ENCODE data around the gene LMNTD2.

LMNTD2 gene

DNA sequence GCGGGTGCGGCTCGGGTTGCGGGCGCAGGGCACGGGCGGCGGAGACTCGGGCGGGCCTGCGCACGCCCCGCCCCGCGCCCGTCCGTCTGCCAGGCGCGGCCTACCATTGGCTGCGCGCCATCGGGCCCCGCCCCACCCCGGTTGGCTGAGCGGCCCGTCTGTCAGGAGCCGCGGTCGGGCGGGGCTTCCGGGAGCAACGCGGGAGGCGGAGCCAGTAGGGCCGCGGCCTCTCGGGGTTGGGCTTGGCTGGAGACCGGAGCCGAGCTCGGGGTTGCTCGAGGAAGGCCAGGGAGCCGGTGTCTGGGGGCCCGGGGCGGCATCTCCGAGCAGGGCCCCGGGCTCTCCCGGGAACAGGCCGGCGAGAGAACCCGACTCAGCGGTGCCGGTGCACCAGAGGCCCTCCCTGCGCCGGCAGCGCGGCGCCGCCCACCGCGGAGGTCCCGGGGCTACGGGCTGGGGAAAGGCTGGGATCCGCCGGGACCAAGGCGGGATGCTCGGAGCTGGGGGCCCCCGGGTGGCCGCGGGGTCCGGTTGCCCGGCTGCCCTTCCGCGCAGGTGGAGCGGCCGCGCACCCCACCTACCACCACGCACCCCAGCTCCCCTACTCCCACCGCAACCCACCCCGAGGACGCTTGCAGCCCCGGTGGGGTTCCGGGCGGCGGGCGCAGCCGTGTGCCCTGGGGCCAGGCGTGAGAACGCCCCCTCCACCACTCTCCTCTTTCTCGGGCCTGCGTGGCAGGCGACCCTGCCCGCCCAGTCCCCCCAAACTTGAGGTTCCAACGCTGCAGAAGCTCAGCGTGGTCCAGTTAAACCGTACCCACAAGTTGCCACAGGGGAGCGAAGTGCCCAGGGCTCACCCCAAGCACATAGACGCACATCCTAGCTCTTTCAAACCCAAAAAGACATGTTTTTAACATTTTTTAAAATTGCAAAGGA lies 24.8 kb downstream of the LMNTD2 start, which contains the start of gene HRAS:
Gene HRAS, minus strand, starts transcription at position 58 of the 936 bp plus-strand sequence.
- peak within 1 kb of the TSS; percentile 76 for H3K4me3 ChIP-seq (ENCODE audit: low read length)
- H3K36me3 ChIP-seq (ENCODE audit: control insufficient read depth, insufficient read depth, low read length), result no peaks in the 10 kb centered on the region
- H2AK5ac ChIP-seq (ENCODE audit: low read length), result peak within 1 kb of the TSS; percentile 69
- H2BK5ac ChIP-seq (ENCODE audit: low read length), result no peak within 1 kb of the TSS
- WGBS (ENCODE audit: extremely low coverage, insufficient coverage, low lambda C conversion rate), result no CpG with 5 or more reads among the region's 97 CpGs
- H2BK120ac ChIP-seq (ENCODE audit: low read depth, low read length), result no peak within 1 kb of the TSS
- peak within 1 kb of the TSS; percentile 93 for H3K9ac ChIP-seq (ENCODE audit: low read length)
- peak; percentile 95 for DNase-seq
- H3K79me2 ChIP-seq (ENCODE audit: control insufficient read depth, insufficient read depth, low read length), result peaks cover 7% of the 10 kb centered on the region
- no peak within 1 kb of the TSS for H2BK15ac ChIP-seq (replicated peaks; ENCODE audit: low read depth)
- H3K27me3 ChIP-seq (ENCODE audit: insufficient read depth, low read length, poor library complexity), result no peaks in the 10 kb centered on the region
- peak within 1 kb of the TSS; percentile 81 for H3K18ac ChIP-seq (ENCODE audit: low read length)
- peaks cover 12% of the 10 kb centered on the region for H3K79me1 ChIP-seq (ENCODE audit: low read length)
- H4K5ac ChIP-seq (ENCODE audit: low read length), result no peak within 1 kb of the TSS
- peak within 1 kb of the TSS; percentile 91 for H3K56ac ChIP-seq (ENCODE audit: low read length)
- peak within 1 kb of the TSS; percentile 72 for H3K27ac ChIP-seq (ENCODE audit: low read depth, low read length)
- H3K4ac ChIP-seq (ENCODE audit: low read depth, low read length), result peak within 1 kb of the TSS; percentile 6
- H4K8ac ChIP-seq (ENCODE audit: low read depth, low read length), result peak within 1 kb of the TSS; percentile 28
- H3K4me1 ChIP-seq (ENCODE audit: control insufficient read depth, low read depth, low read length), result peaks cover 4% of the 10 kb centered on the region
- H3K4me2 ChIP-seq (ENCODE audit: low read length), result peak within 1 kb of the TSS; percentile 71
- peak within 1 kb of the TSS; percentile 97 for H3K23ac ChIP-seq (ENCODE audit: low read length)

- H3K23ac ChIP-seq (ENCODE audit: low read length), result no peak overlapping the region
- peak overlapping the region; percentile 93 for H3K9ac ChIP-seq (ENCODE audit: low read length)
- no peak overlapping the region for H4K5ac ChIP-seq (ENCODE audit: low read length)
- H3K4ac ChIP-seq (ENCODE audit: low read depth, low read length), result peak overlapping the region; percentile 6
- H3K4me2 ChIP-seq (ENCODE audit: low read length), result no peak overlapping the region
- no peak overlapping the region for H2AK5ac ChIP-seq (ENCODE audit: low read length)
- whole genome bisulfite sequencing (ENCODE audit: extremely low coverage, insufficient coverage, low lambda C conversion rate), result no CpG with 5 or more reads among the region's 56 CpGs
- H3K56ac ChIP-seq (ENCODE audit: low read length), result peak overlapping the region; percentile 91
- H2BK120ac ChIP-seq (ENCODE audit: low read depth, low read length), result no peak overlapping the region
- peaks cover 7% of the 10 kb centered on the region for H3K79me2 ChIP-seq (ENCODE audit: control insufficient read depth, insufficient read depth, low read length)
- peak overlapping the region; percentile 81 for H3K18ac ChIP-seq (ENCODE audit: low read length)
- no peak overlapping the region for H2BK5ac ChIP-seq (ENCODE audit: low read length)
- H3K27ac ChIP-seq (ENCODE audit: low read depth, low read length), result no peak overlapping the region
- no peaks in the 10 kb centered on the region for H3K27me3 ChIP-seq (ENCODE audit: insufficient read depth, low read length, poor library complexity)
- peak; percentile 41 for DNase-seq
- no peak overlapping the region for H4K8ac ChIP-seq (ENCODE audit: low read depth, low read length)
- H3K79me1 ChIP-seq (ENCODE audit: low read length), result peaks cover 12% of the 10 kb centered on the region
- no peak overlapping the region for H2BK15ac ChIP-seq (replicated peaks; ENCODE audit: low read depth)
- H3K4me1 ChIP-seq (ENCODE audit: control insufficient read depth, low read depth, low read length), result peaks cover 4% of the 10 kb centered on the region
- no peaks in the 10 kb centered on the region for H3K36me3 ChIP-seq (ENCODE audit: control insufficient read depth, insufficient read depth, low read length)
- no peak overlapping the region for H3K4me3 ChIP-seq (ENCODE audit: low read length)
Measured at GRCh38 chr11:535210-535518, 25.4 kb downstream of the LMNTD2 start.

DNA sequence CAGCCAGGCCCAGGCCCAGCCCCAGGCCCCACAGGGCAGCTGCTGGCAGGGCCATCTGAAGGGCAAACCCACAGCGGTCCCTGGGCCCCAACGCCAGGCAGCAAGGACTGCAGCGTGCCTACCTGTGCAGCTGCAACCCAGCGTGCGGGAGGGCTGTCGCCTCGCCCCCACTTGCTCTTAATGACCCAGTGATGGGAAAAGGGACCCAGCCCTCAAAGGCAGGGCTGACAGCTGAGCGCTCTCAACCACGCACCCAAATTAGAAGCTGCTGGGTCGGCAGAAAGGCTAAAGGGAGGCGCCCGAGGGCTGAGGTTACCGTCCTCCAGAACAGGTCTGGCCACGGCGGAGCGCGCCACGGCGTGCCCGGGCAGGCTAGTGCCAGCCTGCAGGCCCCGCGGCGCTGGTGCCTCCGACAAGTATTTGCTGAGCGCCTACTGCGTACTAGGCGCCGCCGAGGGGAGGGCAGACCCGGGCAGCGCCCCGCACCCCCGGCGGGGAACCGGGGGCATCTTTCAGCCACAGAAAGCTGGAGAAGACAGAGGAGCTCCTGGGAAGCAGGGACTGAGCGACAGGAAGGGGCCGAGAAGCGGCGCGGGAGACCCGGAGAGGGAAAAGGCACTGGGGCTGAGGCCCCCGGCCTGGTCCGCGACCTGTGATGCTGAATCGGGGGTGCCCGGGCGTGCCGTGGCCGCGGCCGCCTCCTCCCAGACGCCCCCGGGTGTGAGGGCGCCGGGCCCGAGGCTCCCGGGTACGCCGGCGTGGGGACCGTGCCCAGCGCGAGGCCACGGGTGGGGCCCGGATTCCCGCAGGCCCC lies 25.9 kb downstream of the LMNTD2 start:
- no CpG with 5 or more reads among the region's 66 CpGs for WGBS (ENCODE audit: extremely low coverage, insufficient coverage, low lambda C conversion rate)
- no peak overlapping the region for H3K27ac ChIP-seq (ENCODE audit: low read depth, low read length)

GRCh38 chr11:533586-534395 lies 26.7 kb downstream of the LMNTD2 start:
- peaks cover 4% of the 10 kb centered on the region for H3K4me1 ChIP-seq (ENCODE audit: control insufficient read depth, low read depth, low read length)
- no peaks in the 10 kb centered on the region for H3K27me3 ChIP-seq (ENCODE audit: insufficient read depth, low read length, poor library complexity)
- H4K5ac ChIP-seq (ENCODE audit: low read length), result no peak overlapping the region
- H2BK5ac ChIP-seq (ENCODE audit: low read length), result no peak overlapping the region
- H3K56ac ChIP-seq (ENCODE audit: low read length), result peak overlapping the region; percentile 91
- peak overlapping the region; percentile 93 for H3K9ac ChIP-seq (ENCODE audit: low read length)
- H3K36me3 ChIP-seq (ENCODE audit: control insufficient read depth, insufficient read depth, low read length), result no peaks in the 10 kb centered on the region
- H3K23ac ChIP-seq (ENCODE audit: low read length), result no peak overlapping the region
- H3K4ac ChIP-seq (ENCODE audit: low read depth, low read length), result no peak overlapping the region
- H3K4me2 ChIP-seq (ENCODE audit: low read length), result peak overlapping the region; percentile 71
- no CpG with 5 or more reads among the region's 37 CpGs for WGBS (ENCODE audit: extremely low coverage, insufficient coverage, low lambda C conversion rate)
- no peak overlapping the region for H3K4me3 ChIP-seq (ENCODE audit: low read length)
- H2BK15ac ChIP-seq (replicated peaks; ENCODE audit: low read depth), result no peak overlapping the region
- peaks cover 7% of the 10 kb centered on the region for H3K79me2 ChIP-seq (ENCODE audit: control insufficient read depth, insufficient read depth, low read length)
- no peak overlapping the region for H3K18ac ChIP-seq (ENCODE audit: low read length)
- no peak overlapping the region for H3K27ac ChIP-seq (ENCODE audit: low read depth, low read length)
- peaks cover 12% of the 10 kb centered on the region for H3K79me1 ChIP-seq (ENCODE audit: low read length)
- DNase-seq, result no peak
- H4K8ac ChIP-seq (ENCODE audit: low read depth, low read length), result no peak overlapping the region
- H2AK5ac ChIP-seq (ENCODE audit: low read length), result no peak overlapping the region
- no peak overlapping the region for H2BK120ac ChIP-seq (ENCODE audit: low read depth, low read length)

More for the DNA sequence above, 25.9 kb downstream of the LMNTD2 start:
- Histone ChIP-seq H3K79me1 (ENCODE audit: low read length) (peaks cover 12% of the 10 kb centered on the region), H3K36me3 (ENCODE audit: control insufficient read depth, insufficient read depth, low read length) (no peaks in the 10 kb centered on the region), H2BK5ac (ENCODE audit: low read length) (no peak overlapping the region), H2BK120ac (ENCODE audit: low read depth, low read length) (no peak overlapping the region), H4K5ac (ENCODE audit: low read length) (no peak overlapping the region), H3K4me3 (ENCODE audit: low read length) (peak overlapping the region; percentile 76), H3K18ac (ENCODE audit: low read length) (peak overlapping the region; percentile 81), H4K8ac (ENCODE audit: low read depth, low read length) (no peak overlapping the region), H3K23ac (ENCODE audit: low read length) (no peak overlapping the region), H3K4me1 (ENCODE audit: control insufficient read depth, low read depth, low read length) (peaks cover 4% of the 10 kb centered on the region), H3K4ac (ENCODE audit: low read depth, low read length) (peak overlapping the region; percentile 6), H3K4me2 (ENCODE audit: low read length) (peak overlapping the region; percentile 71), H3K27me3 (ENCODE audit: insufficient read depth, low read length, poor library complexity) (no peaks in the 10 kb centered on the region), H2BK15ac (replicated peaks; ENCODE audit: low read depth) (no peak overlapping the region), H3K79me2 (ENCODE audit: control insufficient read depth, insufficient read depth, low read length) (peaks cover 7% of the 10 kb centered on the region), H2AK5ac (ENCODE audit: low read length) (no peak overlapping the region), H3K9ac (ENCODE audit: low read length) (peak overlapping the region; percentile 93), H3K56ac (ENCODE audit: low read length) (peak overlapping the region; percentile 91)
- DNase-seq, result no peak

GRCh38 chr11:532986-533585 lies 27.5 kb downstream of the LMNTD2 start:
- H2BK5ac ChIP-seq (ENCODE audit: low read length), result no peak overlapping the region
- no peak overlapping the region for H3K56ac ChIP-seq (ENCODE audit: low read length)
- peaks cover 4% of the 10 kb centered on the region for H3K4me1 ChIP-seq (ENCODE audit: control insufficient read depth, low read depth, low read length)
- H4K5ac ChIP-seq (ENCODE audit: low read length), result no peak overlapping the region
- H3K9ac ChIP-seq (ENCODE audit: low read length), result no peak overlapping the region
- DNase-seq, result no peak
- H3K18ac ChIP-seq (ENCODE audit: low read length), result no peak overlapping the region
- H2BK15ac ChIP-seq (replicated peaks; ENCODE audit: low read depth), result no peak overlapping the region
- no peaks in the 10 kb centered on the region for H3K36me3 ChIP-seq (ENCODE audit: control insufficient read depth, insufficient read depth, low read length)
- H3K27ac ChIP-seq (ENCODE audit: low read depth, low read length), result no peak overlapping the region
- H4K8ac ChIP-seq (ENCODE audit: low read depth, low read length), result no peak overlapping the region
- peaks cover 12% of the 10 kb centered on the region for H3K79me1 ChIP-seq (ENCODE audit: low read length)
- peaks cover 7% of the 10 kb centered on the region for H3K79me2 ChIP-seq (ENCODE audit: control insufficient read depth, insufficient read depth, low read length)
- H3K23ac ChIP-seq (ENCODE audit: low read length), result no peak overlapping the region
- no peak overlapping the region for H2AK5ac ChIP-seq (ENCODE audit: low read length)
- H2BK120ac ChIP-seq (ENCODE audit: low read depth, low read length), result no peak overlapping the region
- no peak overlapping the region for H3K4me2 ChIP-seq (ENCODE audit: low read length)
- no CpG with 5 or more reads among the region's 33 CpGs for WGBS (ENCODE audit: extremely low coverage, insufficient coverage, low lambda C conversion rate)
- no peak overlapping the region for H3K4me3 ChIP-seq (ENCODE audit: low read length)
- no peaks in the 10 kb centered on the region for H3K27me3 ChIP-seq (ENCODE audit: insufficient read depth, low read length, poor library complexity)
- no peak overlapping the region for H3K4ac ChIP-seq (ENCODE audit: low read depth, low read length)

All from mesendoderm (in vitro differentiated cells).